Measurements from ENCODE around the gene CFAP68. TPM values are rescaled to one million over a fixed set of nuclear protein-coding genes. Genes with fewer than 3 reads are reported as not detected.
A peak's percentile ranks its signal among the peaks of the same experiment; 100 is the strongest.
"Not testable (repeated sequence)": the region's sequence is repeated elsewhere in the genome, so short reads cannot be mapped to it uniquely, and the experiment has no call there.

Gene CFAP68
- total RNA-seq, 4 donors from 2014 or later = 0.29 to 22.8 (median 4.2) TPM

GRCh38 chr11:111926505-111927391, 47.4 kb downstream of the CFAP68 start:
- peak overlapping the region; percentile 27 to 37 for H3K4me3 ChIP-seq
- intact Hi-C loops (cut with DNase I; ENCODE audit: low total_unique reads) = no loop called here
- TF ChIP-seq POLR2A (IDR thresholded peaks at IDR 0.05) = peak; percentile 62 to 80
- no peak for TF ChIP-seq CTCF (IDR thresholded peaks at IDR 0.05)
- peaks cover 0 to 4% of the 10 kb centered on the region in 2 donors for H3K4me1 ChIP-seq
- no peaks in the 10 kb centered on the region for H3K27me3 ChIP-seq
- H3K36me3 ChIP-seq = no peaks in the 10 kb centered on the region
- H3K27ac ChIP-seq = peak overlapping the region; percentile 85 to 88
- DNase-seq = peak; percentile 96 to 97
- H3K9me3 ChIP-seq = no peaks in the 10 kb centered on the region

GRCh38 chr11:111930472-111930871, 51.1 kb downstream of the CFAP68 start:
- no peak for TF ChIP-seq CTCF (IDR thresholded peaks at IDR 0.05)
- TF ChIP-seq POLR2A (IDR thresholded peaks at IDR 0.05) = no peak
- intact Hi-C loops (cut with DNase I; ENCODE audit: low total_unique reads) = loop anchor here (10.0 kb wide), 1 partner anchor 56 kb away; the partner anchor contains the start of genes ALG9, CFAP68 and FDXACB1
- H3K4me1 ChIP-seq = peaks cover 0 to 4% of the 10 kb centered on the region in 2 donors

GRCh38 chr11:111932611-111932950, 53.2 kb downstream of the CFAP68 start:
- Histone ChIP-seq H3K27ac (no peak overlapping the region), H3K36me3 (no peaks in the 10 kb centered on the region), H3K27me3 (no peaks in the 10 kb centered on the region), H3K4me3 (no peak overlapping the region), H3K9me3 (no peaks in the 10 kb centered on the region), H3K4me1 (peaks cover 0 to under 1% of the 10 kb centered on the region in 2 donors)
- intact Hi-C loops (cut with DNase I; ENCODE audit: low total_unique reads) = loop anchor here (10.0 kb wide), 1 partner anchor 58 kb away; the partner anchor contains the start of genes ALG9, CFAP68 and FDXACB1
- no peak for TF ChIP-seq CTCF (IDR thresholded peaks at IDR 0.05)
- TF ChIP-seq POLR2A (IDR thresholded peaks at IDR 0.05) = no peak
- no peak for DNase-seq

More at GRCh38 chr11:111930472-111930871, 51.1 kb downstream of the CFAP68 start:
- no peak for DNase-seq
- Histone ChIP-seq H3K36me3 (no peaks in the 10 kb centered on the region), H3K27me3 (no peaks in the 10 kb centered on the region), H3K9me3 (no peaks in the 10 kb centered on the region), H3K4me3 (no peak overlapping the region), H3K27ac (no peak overlapping the region)

GRCh38 chr11:111933176-111933575, 53.8 kb downstream of the CFAP68 start:
- not testable (repeated sequence) for H3K36me3 ChIP-seq, H3K9me3 ChIP-seq, DNase-seq, H3K27ac ChIP-seq, H3K27me3 ChIP-seq, H3K4me1 ChIP-seq, H3K4me3 ChIP-seq
- intact Hi-C loops (cut with DNase I; ENCODE audit: low total_unique reads) = loop anchor here (10.0 kb wide), 1 partner anchor 58 kb away; the partner anchor contains the start of genes ALG9, CFAP68 and FDXACB1

GRCh38 chr11:111933872-111934271, 54.5 kb downstream of the CFAP68 start:
- Histone ChIP-seq H3K4me3 (no peak overlapping the region), H3K27me3 (no peaks in the 10 kb centered on the region), H3K36me3 (no peaks in the 10 kb centered on the region), H3K4me1 (no peaks in the 10 kb centered on the region), H3K9me3 (no peaks in the 10 kb centered on the region), H3K27ac (no peak overlapping the region)
- TF ChIP-seq CTCF (IDR thresholded peaks at IDR 0.05) = no peak
- no peak for TF ChIP-seq POLR2A (IDR thresholded peaks at IDR 0.05)
- intact Hi-C loops (cut with DNase I; ENCODE audit: low total_unique reads) = loop anchor here (10.0 kb wide), 1 partner anchor 59 kb away; the partner anchor contains the start of genes ALG9, CFAP68 and FDXACB1
- no peak for DNase-seq

Measured in uterus (tissue), 4 donors.